ENCODE measurements around the gene FGA. TPM values are rescaled to one million over a fixed set of nuclear protein-coding genes. Genes with fewer than 3 reads are reported as not detected.
A peak's percentile ranks its signal among the peaks of the same experiment; 100 is the strongest.

The FGA gene
- total and polyA plus RNA-seq, 2 of the 8 experiments (the other 6 are each of a cell fraction or from before 2014, with no cell fraction given) = not detected

GRCh38 chr4:154549894-154550790 lies 40.4 kb downstream of the FGA start, which contains the start of gene PLRG1:
PLRG1 (minus strand) TSS chr4:154550400; CDS start chr4:154550308, 92 bp downstream.
- Histone ChIP-seq H2BK12ac (ENCODE audit: low read depth, low read length) (peak within 1 kb of the TSS; percentile 12; the same call in 1 of the 2 replicates), H4K5ac (ENCODE audit: insufficient read length, low read depth, low read length) (no peak within 1 kb of the TSS), H3K4ac (replicated peaks; ENCODE audit: insufficient read length, low read depth, low read length) (peak within 1 kb of the TSS; percentile 57), H2BK5ac (ENCODE audit: low read depth, low read length) (0 out of 2 replicates have a peak within 1 kb of the TSS, but pooled peaks have one; percentile 62), H3K9ac (replicated peaks in 1 of 4; ENCODE audit: extremely low read depth in 1 of 4, low read depth in 3 of 4, low read length in 3 of 4) (peak within 1 kb of the TSS; percentile 64 to 93 (median 70)), H4K91ac (replicated peaks; ENCODE audit: insufficient read length, low read length) (no peak within 1 kb of the TSS), H3K4me2 (ENCODE audit: insufficient read depth in 1 of 2, low read depth in 2 of 2, low read length in 2 of 2) (peak within 1 kb of the TSS; percentile 85 to 94), H3K79me1 (ENCODE audit: low read depth, low read length) (no peaks in the 10 kb centered on the region; the same call in 1 of the 2 replicates), H2AFZ (ENCODE audit: low read length) (peak within 1 kb of the TSS; percentile 79), H3K79me2 (ENCODE audit: control insufficient read depth in 1 of 2, insufficient read depth in 2 of 2, low read length in 2 of 2) (peaks cover 7 to 28% of the 10 kb centered on the region in 2 experiments; a peak in 3 of 4 replicates), H2BK120ac (replicated peaks; ENCODE audit: low read depth, low read length) (no peak within 1 kb of the TSS), H3K18ac (ENCODE audit: extremely low read depth, low read length) (no peak within 1 kb of the TSS; the same call in 1 of the 2 replicates), H3K27me3 (replicated peaks in 1 of 4; ENCODE audit: control insufficient read depth in 3 of 4, extremely low read depth in 1 of 4, insufficient read depth in 3 of 4, low read length in 3 of 4) (no peaks in the 10 kb centered on the region; a peak in 1 of 7 replicates), H3K4me1 (replicated peaks in 1 of 4; ENCODE audit: control insufficient read depth in 3 of 4, insufficient read depth in 4 of 4, low read length in 3 of 4) (no peaks in the 10 kb centered on the region; a peak in 1 of 7 replicates), H3K36me3 (ENCODE audit: control insufficient read depth in 2 of 4, insufficient read depth in 4 of 4, low read length in 3 of 4) (peaks cover 9 to 26% (median 16%) of the 10 kb centered on the region in 4 experiments; a peak in 5 of 8 replicates), H4K8ac (ENCODE audit: extremely low read depth, insufficient read depth, low read length) (peak within 1 kb of the TSS; percentile 82; the same call in 1 of the 2 replicates), H3K14ac (ENCODE audit: insufficient read length) (no peak within 1 kb of the TSS), H3K27ac (ENCODE audit: low read depth, low read length) (peak within 1 kb of the TSS; percentile 56; the same call in 1 of the 2 replicates), H3K4me3 (ENCODE audit: extremely low read depth in 1 of 4, insufficient read depth in 2 of 4, low read depth in 3 of 4, low read length in 4 of 4) (peak within 1 kb of the TSS; percentile 77 to 99 (median 92)), H3K23ac (ENCODE audit: insufficient read length) (no peak within 1 kb of the TSS), H3K23me2 (ENCODE audit: low read depth, low read length) (peaks cover 4% of the 10 kb centered on the region), H2BK20ac (ENCODE audit: low read length) (no peak within 1 kb of the TSS), H4K20me1 (replicated peaks in 1 of 2; ENCODE audit: control insufficient read depth in 1 of 2, insufficient read depth in 2 of 2, low read length in 2 of 2) (peaks cover 0 to 9% of the 10 kb centered on the region in 2 experiments), H2BK15ac (ENCODE audit: low read length) (no peak within 1 kb of the TSS), H2AK5ac (ENCODE audit: low read depth, low read length) (no peak within 1 kb of the TSS), H3K9me3 (ENCODE audit: insufficient read depth in 2 of 2, low read depth in 1 of 2, low read length in 1 of 2) (no peaks in the 10 kb centered on the region), H3K56ac (replicated peaks; ENCODE audit: insufficient read length, low read depth, low read length) (no peak within 1 kb of the TSS)
- CTCF ChIA-PET (ENCODE audit: partially characterized antibody) = interaction anchor here (0.8 to 7.0 kb wide), 12 partner anchors 9 to 515 kb away, joined by 3 to 193 read pairs (median 5); no protein-coding TSS in a partner anchor
- FAIRE-seq (peak; percentile 97), DNase-seq (ENCODE audit: low read depth in 1 of 2, low spot score in 2 of 2) (peak; percentile 82 to 96)
- POLR2A ChIA-PET (ENCODE audit: partially characterized antibody) = interaction anchor here (0.6 to 2.6 kb wide), 12 partner anchors 9 to 761 kb away, joined by 3 to 13 read pairs (median 3); partner anchors contain the start of genes LRAT and SFRP2
- WGBS, 2 experiments (ENCODE audit: extremely low coverage in 1 of 2, insufficient coverage in 1 of 2, insufficient read length in 1 of 2, insufficient replicate concordance in 2 of 2, low coverage in 1 of 2, low lambda C conversion rate in 2 of 2, missing lambda C conversion rate in 1 of 2) = 6% methylated on average over 48 of the region's 51 CpGs; no CpG with 5 or more reads in 1 of the 2 experiments
- TF ChIP-seq TAF7 (optimal IDR thresholded peaks at IDR 0.05; ENCODE audit: borderline replicate concordance, low read depth, low read length) (peak; percentile 68), CTBP2 (IDR thresholded peaks at IDR 0.05; ENCODE audit: borderline replicate concordance, insufficient read depth, insufficient read length, low read length) (no peak), MAFK (IDR thresholded peaks at IDR 0.05; ENCODE audit: low read depth, low read length) (no peak), PHF8 (conservative IDR thresholded peaks at IDR 0.05; ENCODE audit: low read depth, low read length) (peak; percentile 83), TAF1 (IDR thresholded peaks at IDR 0.05; ENCODE audit: low read depth, low read length) (peak; percentile 84), RFX5 (IDR thresholded peaks at IDR 0.05; ENCODE audit: borderline replicate concordance, low read depth, low read length) (no peak), POLR2A (IDR thresholded peaks at IDR 0.05; ENCODE audit: control extremely low read depth in 1 of 2, low read depth in 2 of 2, low read length in 2 of 2) (peak; percentile 74 to 85), SP4 (IDR thresholded peaks at IDR 0.05; ENCODE audit: low read length) (0 out of 2 replicates have a peak, but pooled peaks have one; percentile 57), TEAD4 (IDR thresholded peaks at IDR 0.05; ENCODE audit: low read depth, low read length) (no peak), KDM4A (IDR thresholded peaks at IDR 0.05; ENCODE audit: low read depth, low read length, severe bottlenecking) (peak; percentile 37), NRF1 (IDR thresholded peaks at IDR 0.05; ENCODE audit: low read depth, low read length) (peak; percentile 68)

All from H1 (cell line).